HG03095 (cell line): Measurements from ENCODE around the gene KRT32.
"Not testable (repeated sequence)": the region's sequence is repeated elsewhere in the genome, so short reads cannot be mapped to it uniquely, and the experiment has no call there.

ENCODE experiments used
- ATAC-seq: cut with Tn5 transposase; IDR thresholded peaks from one replicate; pipeline ENCODE4 v1.9.1; 2021; ENCODE audit warnings: moderate library complexity; ENCODE audit not compliant: unreplicated experiment

The KRT32 gene

GRCh38 chr17:41433586-41433985 is 33.6 kb downstream of the KRT32 start:
- no peak for ATAC-seq

DNA sequence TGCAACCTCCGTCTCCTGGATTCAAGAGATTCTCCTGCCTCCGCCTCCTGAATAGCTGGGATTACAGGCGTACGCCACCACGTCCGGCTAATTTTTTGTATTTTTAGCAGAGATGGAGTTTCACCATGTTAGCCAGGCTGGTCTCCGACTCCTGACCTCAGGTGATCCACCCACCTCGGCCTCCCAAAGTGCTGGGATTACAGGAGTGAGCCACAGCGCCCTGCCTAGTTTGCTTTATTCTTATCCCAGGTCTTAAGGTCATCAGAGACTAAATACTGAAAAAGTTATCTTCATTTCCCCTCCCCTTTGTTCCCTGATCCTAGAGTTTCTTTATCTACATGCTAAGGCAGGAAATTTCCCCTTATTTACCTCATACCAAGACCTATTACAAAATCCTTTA is 36.8 kb downstream of the KRT32 start:
- ATAC-seq: not testable (repeated sequence)

- no peak for ATAC-seq
Observed at GRCh38 chr17:41429667-41430066, 37.5 kb downstream of the KRT32 start.

- no peak for ATAC-seq
Observed at GRCh38 chr17:41428591-41429291, 38.4 kb downstream of the KRT32 start.

- no peak for ATAC-seq
Observed at GRCh38 chr17:41424111-41424635, 43.0 kb downstream of the KRT32 start, which contains the start of gene KRT37. Gene KRT37, minus strand, starts transcription at chr17:41424585. Its CDS starts 62 bp downstream, at chr17:41424523.

- ATAC-seq: not testable (repeated sequence)
Observed at GRCh38 chr17:41422586-41422985, 44.6 kb downstream of the KRT32 start.

- no peak for ATAC-seq
Observed at GRCh38 chr17:41421617-41422016, 45.6 kb downstream of the KRT32 start.

DNA sequence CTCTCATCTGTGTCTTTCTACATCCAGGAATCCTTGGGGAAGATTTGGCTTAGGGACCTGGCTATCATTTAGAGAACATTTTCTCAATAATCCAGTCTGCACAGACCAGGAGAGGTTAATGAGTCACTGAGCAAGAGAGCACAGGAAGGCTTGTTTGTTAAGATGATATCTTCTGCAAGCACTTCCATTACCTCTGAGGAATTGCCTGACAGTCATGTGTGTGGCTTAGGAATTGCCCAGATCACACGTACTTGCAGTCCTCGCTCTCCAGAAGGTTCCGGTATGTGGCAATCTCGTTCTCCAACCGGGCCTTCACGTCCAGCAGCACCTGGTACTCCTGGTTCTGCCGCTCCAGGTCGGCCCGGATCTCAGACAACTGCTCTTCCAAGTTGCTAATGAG is 46.1 kb downstream of the KRT32 start:
- ATAC-seq: no peak

DNA sequence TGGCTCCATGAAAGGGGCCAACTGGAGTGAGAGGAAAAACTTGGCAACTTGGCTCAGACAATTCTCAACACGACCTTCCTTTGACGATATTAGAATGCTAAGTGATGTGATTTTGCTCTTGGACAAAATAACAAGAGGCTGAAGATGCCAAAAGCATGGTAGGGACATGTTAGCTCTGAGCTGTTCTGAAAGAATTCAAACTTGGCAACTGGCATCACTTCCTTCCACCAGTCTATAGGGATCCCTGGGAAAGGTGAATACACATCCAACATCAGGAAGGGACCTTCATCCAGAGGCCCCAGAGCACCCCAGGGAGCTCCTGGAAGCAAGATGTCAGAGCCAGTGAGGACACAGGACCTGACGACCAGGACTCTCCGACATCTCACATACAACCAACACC is 47.1 kb downstream of the KRT32 start:
- ATAC-seq: no peak

- no peak for ATAC-seq
Observed at GRCh38 chr17:41419716-41420115, 47.5 kb downstream of the KRT32 start.

GRCh38 chr17:41418116-41418860 is 48.9 kb downstream of the KRT32 start:
- ATAC-seq: no peak

GRCh38 chr17:41417576-41418015 is 49.6 kb downstream of the KRT32 start:
- ATAC-seq: no peak

GRCh38 chr17:41417127-41417526 is 50.1 kb downstream of the KRT32 start:
- ATAC-seq: no peak

- no peak for ATAC-seq
Observed at GRCh38 chr17:41416479-41416878, 50.7 kb downstream of the KRT32 start.

- ATAC-seq: no peak
Observed at GRCh38 chr17:41415833-41416335, 51.3 kb downstream of the KRT32 start.

GRCh38 chr17:41415411-41415810 is 51.8 kb downstream of the KRT32 start:
- ATAC-seq: no peak

DNA sequence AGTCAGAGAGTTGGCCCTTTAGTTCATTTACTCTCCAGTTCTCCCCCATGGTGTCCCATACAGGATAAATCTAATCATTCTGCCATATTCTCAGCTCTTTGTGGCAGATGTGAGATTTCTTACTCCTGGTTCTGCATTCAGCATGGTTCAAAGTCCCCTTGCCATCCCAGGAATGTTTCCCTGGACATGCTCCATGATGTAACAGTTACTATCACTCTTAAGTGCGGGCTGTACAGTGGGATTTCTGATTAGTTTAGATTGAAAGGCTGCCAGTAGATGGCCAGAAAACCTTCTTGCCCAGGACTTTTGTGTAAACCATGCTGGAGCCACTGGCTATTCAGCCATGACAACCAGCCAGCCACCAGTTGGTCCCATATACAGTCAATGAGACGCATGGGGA is 53.2 kb downstream of the KRT32 start:
- ATAC-seq: no peak

- ATAC-seq: no peak
Observed at GRCh38 chr17:41413353-41413957, 53.7 kb downstream of the KRT32 start.

- no peak for ATAC-seq
Observed at GRCh38 chr17:41411072-41411840, 55.9 kb downstream of the KRT32 start.
